PC-3 (cell line): Measurements from ENCODE around the gene ADCY9. TPM values are rescaled to one million over a fixed set of nuclear protein-coding genes. Genes with fewer than 3 reads are reported as not detected.

Experiments used
- ATAC-seq: fragments of 200-7000 bp; cut with Tn5 transposase; 2 replicates; pipeline ENCODE4 v1.9.1; 2020; ENCODE audit warnings: mild to moderate bottlenecking, moderate library complexity
- BruUV-seq: library from RNA; stranded (reverse); fragments of 400-500 nt; replicated peaks from 2 replicates; lab custom pipeline; 2021; lab: Mats Ljungman, UMichigan
- CTCF ChIA-PET: fragments of 300-600 bp; sonication (Branson Sonifier 250); formaldehyde crosslinking; loops from one replicate; lab custom pipeline; 2022; ENCODE audit warnings: antibody characterized with exemption; lab: Charles Lee
- POLR2A ChIA-PET: fragments of 300-600 bp; sonication (Branson Sonifier 250); formaldehyde crosslinking; loops from one replicate; lab custom pipeline; 2022; ENCODE audit warnings: antibody characterized with exemption; ENCODE audit not compliant: unreplicated experiment; lab: Charles Lee
- DNase-seq: peaks from one replicate; pipeline ENCODE4 v3.0.0-alpha.2; 2015
- H2AFZ ChIP-seq: fragments of 300-600 bp; sonication (generic); 2 replicates; pipeline ENCODE4 v1.6.0; 2016; ENCODE audit warnings: antibody characterized with exemption, low read length
- H3F3A ChIP-seq: fragments of 300-600 bp; sonication (generic); one replicate; pipeline ENCODE4 v1.6.0; 2017; ENCODE audit warnings: antibody characterized with exemption, low read length, control low read depth, mild to moderate bottlenecking; ENCODE audit not compliant: unreplicated experiment
- H3K27ac ChIP-seq: fragments of 300-600 bp; sonication (generic); 2 replicates; pipeline ENCODE4 v1.5.1; 2016; ENCODE audit warnings: mild to moderate bottlenecking, low read length
- H3K27me3 ChIP-seq: fragments of 300-600 bp; sonication (generic); 2 replicates; pipeline ENCODE4 v1.6.1; 2016; ENCODE audit warnings: low read length, mixed read lengths
- H3K36me3 ChIP-seq: fragments of 300-600 bp; sonication (generic); 2 replicates; pipeline ENCODE4 v1.6.1; 2016; ENCODE audit warnings: low read depth, mixed run types, low read length, mixed read lengths
- H3K4me1 ChIP-seq: fragments of 300-600 bp; sonication (generic); 2 replicates; pipeline ENCODE4 v1.5.1; 2016; ENCODE audit warnings: low read length; ENCODE audit not compliant: insufficient read depth
- H3K4me2 ChIP-seq: fragments of 300-600 bp; sonication (generic); 2 replicates; pipeline ENCODE4 v1.6.0; 2016; ENCODE audit warnings: low read length
- H3K4me3 ChIP-seq: fragments of 300-600 bp; sonication (generic); 2 replicates; pipeline ENCODE4 v1.5.1; 2016; ENCODE audit warnings: mild to moderate bottlenecking, low read length, mixed read lengths
- H3K79me2 ChIP-seq: fragments of 300-600 bp; sonication (generic); 2 replicates; pipeline ENCODE4 v1.6.1; 2017; ENCODE audit warnings: low read length, mixed read lengths
- H3K9ac ChIP-seq: fragments of 300-600 bp; sonication (generic); 2 replicates; pipeline ENCODE4 v1.6.0; 2016; ENCODE audit warnings: mild to moderate bottlenecking, low read length
- H3K9me2 ChIP-seq: fragments of 300-600 bp; sonication (generic); replicated peaks from 2 replicates; pipeline ENCODE4 v1.6.1; 2016; ENCODE audit warnings: mixed run types, low read length, mixed read lengths
- H3K9me3 ChIP-seq: fragments of 300-600 bp; sonication (generic); 2 replicates; pipeline ENCODE4 v1.6.1; 2016; ENCODE audit warnings: low read length, mixed read lengths
- H4K20me1 ChIP-seq: fragments of 300-600 bp; sonication (generic); 2 replicates; pipeline ENCODE4 v1.6.1; 2016; ENCODE audit warnings: low read length, mixed read lengths
- CTCF ChIP-seq: fragments of 300-600 bp; sonication (generic); conservative IDR thresholded peaks from 2 replicates; pipeline ENCODE4 v1.5.1; 2017; ENCODE audit warnings: antibody characterized with exemption, low read depth, mild to moderate bottlenecking, low read length
- EZH2 ChIP-seq: fragments of 300-600 bp; sonication (generic); IDR thresholded peaks from one replicate; pipeline ENCODE4 v1.6.1; 2017; ENCODE audit warnings: antibody characterized with exemption, mild to moderate bottlenecking, low read length; ENCODE audit not compliant: unreplicated experiment
- EZH2phosphoT487 ChIP-seq: fragments of 300-600 bp; sonication (generic); IDR thresholded peaks from 2 replicates; pipeline ENCODE4 v1.6.1; 2018; ENCODE audit warnings: mild to moderate bottlenecking, antibody characterized with exemption, low read length, borderline replicate concordance
- intact Hi-C: fragments of 100-400 bp; cut with micrococcal nuclease; formaldehyde crosslinking; loops from 2 replicates; pipeline ENCODE4 v1.9.0; 2023
- total RNA-seq: library from RNA; depleted of rRNA; stranded (reverse); fragments of >200 nt; gene quantifications from 2 replicates; pipeline ENCODE4 v1.2.3, GENCODE V29; 2014

ADCY9 gene
- total RNA-seq, 1 experiment from 2014 or later: 6.2 TPM

- H4K20me1 ChIP-seq: no peaks in the 10 kb centered on the region
- no peak overlapping the region for H2AFZ ChIP-seq
- H3K4me1 ChIP-seq: peaks cover 9% of the 10 kb centered on the region
- no peak for TF ChIP-seq EZH2phosphoT487
- TF ChIP-seq EZH2: no peak
- TF ChIP-seq CTCF: no peak
- H3K79me2 ChIP-seq: no peaks in the 10 kb centered on the region
- no peaks in the 10 kb centered on the region for H3K27me3 ChIP-seq
- ChIA-PET POLR2A (no interaction called here), CTCF (no interaction called here)
- no peak for ATAC-seq
- no peaks in the 10 kb centered on the region for H3K9me3 ChIP-seq
- no peak overlapping the region for H3K4me2 ChIP-seq
- no peaks in the 10 kb centered on the region for H3F3A ChIP-seq
- no peak for DNase-seq
- no peak overlapping the region for H3K9ac ChIP-seq
- intact Hi-C loops: no loop called here
- no peak overlapping the region for H3K4me3 ChIP-seq
- no peaks in the 10 kb centered on the region for H3K9me2 ChIP-seq
- H3K27ac ChIP-seq: no peak overlapping the region
- BruUV-seq: no TSS peak
- H3K36me3 ChIP-seq: no peaks in the 10 kb centered on the region
Measured at GRCh38 chr16:4131621-4132020, 15.4 kb upstream of the ADCY9 start.

GRCh38 chr16:4124535-4125294, 8.5 kb upstream of the ADCY9 start:
- ATAC-seq: no peak

More at GRCh38 chr16:4124535-4125294, 8.5 kb upstream of the ADCY9 start:
- Histone ChIP-seq H3K4me3 (no peak overlapping the region), H3K4me2 (no peak overlapping the region), H3K9me2 (no peaks in the 10 kb centered on the region), H2AFZ (no peak overlapping the region), H3K79me2 (no peaks in the 10 kb centered on the region), H3F3A (no peaks in the 10 kb centered on the region), H3K9me3 (no peaks in the 10 kb centered on the region), H3K27ac (no peak overlapping the region), H3K4me1 (0 out of 2 replicates have a peak, but pooled peaks cover 3% of the 10 kb centered on the region), H3K9ac (no peak overlapping the region), H3K27me3 (no peaks in the 10 kb centered on the region), H3K36me3 (no peaks in the 10 kb centered on the region), H4K20me1 (no peaks in the 10 kb centered on the region)
- intact Hi-C loops: no loop called here
- ChIA-PET POLR2A (no interaction called here), CTCF (no interaction called here)
- no peak for TF ChIP-seq EZH2
- TF ChIP-seq CTCF: no peak
- no peak for DNase-seq
- BruUV-seq: no TSS peak
